Natural killer cell treated with Interleukin-12 subunit alpha and Interleukin-12 subunit beta and Interleukin-15 and Interleukin-18, amount 100 ng/mL, for 72 hours (primary cell): ENCODE results near the gene VPS52. TPM values are rescaled to one million over a fixed set of nuclear protein-coding genes. Genes with fewer than 3 reads are reported as not detected.

Experiments
- ATAC-seq, 2 donors: fragments of 150-1000 bp; cut with Tn5 transposase in 1 of 2; sonication (Bioruptor Pico), chemical (Tn5 transposase) in 1 of 2; 2 replicates each; pipeline ENCODE4 v1.10.0; 2021
- DNase-seq: peaks from one replicate; pipeline ENCODE4 v3.0.0; 2022; ENCODE audit warnings: low spot score
- H3K27ac Mint-ChIP-seq, 2 donors: 1 replicate in 1 of 2; 2 replicates in 1 of 2; pipeline ENCODE4 v1.8.0; 2022; ENCODE audit warnings: mixed read lengths in 2 of 2, mild to moderate bottlenecking in 1 of 2, moderate library complexity in 1 of 2
- H3K27me3 Mint-ChIP-seq, 2 donors: 1 replicate in 1 of 2; 2 replicates in 1 of 2; pipeline ENCODE4 v1.8.0; 2022; ENCODE audit warnings: mixed read lengths in 2 of 2
- H3K36me3 Mint-ChIP-seq: one replicate; pipeline ENCODE4 v1.8.0; 2022; ENCODE audit warnings: mixed read lengths
- H3K4me1 Mint-ChIP-seq, 2 donors: 1 replicate in 1 of 2; 2 replicates in 1 of 2; pipeline ENCODE4 v1.8.0; 2022; ENCODE audit warnings: low read depth in 2 of 2, mixed read lengths in 2 of 2, mild to moderate bottlenecking in 1 of 2
- H3K4me3 Mint-ChIP-seq: one replicate; pipeline ENCODE4 v1.8.0; 2022; ENCODE audit warnings: mixed read lengths
- H3K9me3 Mint-ChIP-seq: 2 replicates; pipeline ENCODE4 v1.8.0; 2022; ENCODE audit warnings: mixed read lengths
- total RNA-seq, 2 donors: library from RNA; stranded (reverse); gene quantifications; one replicate each; pipeline ENCODE4 v1.2.3, GENCODE V29; 2022

VPS52 gene
- total RNA-seq, 2 donors from 2014 or later: 48.6 to 76.5 TPM

DNA sequence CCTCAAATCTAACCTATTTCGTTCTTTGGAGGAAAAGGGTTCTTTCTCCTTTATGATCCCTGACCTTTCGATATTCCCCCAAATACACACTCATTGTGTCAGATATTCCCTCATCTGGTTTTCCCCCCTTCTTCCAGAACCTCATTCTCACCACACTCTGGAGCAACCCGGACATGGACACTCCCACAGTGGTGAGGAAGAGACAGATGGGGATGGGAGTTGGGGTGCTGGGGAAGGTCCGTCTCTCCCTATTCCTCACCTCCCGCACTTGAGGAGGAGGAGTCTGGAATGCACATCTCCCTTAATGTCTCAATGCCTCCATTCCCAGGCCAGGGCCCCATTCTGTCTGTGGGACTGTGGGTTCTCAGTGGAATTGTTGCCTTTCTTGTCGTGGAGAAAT, 69.7 kb downstream of the VPS52 start:
- ATAC-seq: no peak
- H3K27ac Mint-ChIP-seq: peak overlapping the region; percentile 98 to 100
- H3K4me1 Mint-ChIP-seq: peaks cover 76% of the 10 kb centered on the region in 2 donors

DNA sequence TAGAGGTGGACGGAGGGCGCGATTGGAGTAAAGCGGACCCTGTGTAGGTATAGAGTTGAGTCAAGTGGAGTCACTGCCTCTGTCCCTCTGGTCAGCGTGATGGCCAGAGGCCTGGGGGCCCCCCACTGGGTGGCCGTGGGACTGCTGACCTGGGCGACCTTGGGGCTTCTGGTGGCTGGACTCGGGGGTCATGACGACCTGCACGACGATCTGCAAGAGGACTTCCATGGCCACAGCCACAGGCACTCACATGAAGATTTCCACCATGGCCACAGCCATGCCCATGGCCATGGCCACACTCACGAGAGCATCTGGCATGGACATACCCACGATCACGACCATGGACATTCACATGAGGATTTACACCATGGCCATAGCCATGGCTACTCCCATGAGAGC, 70.5 kb downstream of the VPS52 start:
- Mint-ChIP-seq H3K4me1 (peaks cover 72 to 78% of the 10 kb centered on the region in 2 donors), H3K36me3 (peaks cover 36% of the 10 kb centered on the region), H3K4me3 (peak overlapping the region; percentile 100), H3K27ac (peak overlapping the region; percentile 98 to 100), H3K27me3 (peaks cover 0 to 3% of the 10 kb centered on the region in 2 donors), H3K9me3 (no peaks in the 10 kb centered on the region)
- ATAC-seq (no peak), DNase-seq (no peak)

More for the DNA sequence above, 69.7 kb downstream of the VPS52 start:
- no peaks in the 10 kb centered on the region for H3K9me3 Mint-ChIP-seq
- H3K27me3 Mint-ChIP-seq: peaks cover 0 to 3% of the 10 kb centered on the region in 2 donors
- no peak for DNase-seq
- H3K4me3 Mint-ChIP-seq: peak overlapping the region; percentile 100
- H3K36me3 Mint-ChIP-seq: peaks cover 30% of the 10 kb centered on the region

Other genes with a start within 250 kb of the VPS52 start
- gene HLA-DPA1, start 198.2 kb downstream of the VPS52 start, total RNA-seq: 100 to 1,000 TPM in 1 of 2 donors, 10 to 100 TPM in 1; 33.8 to 145 TPM
- 10 to 100 TPM; 14.7 to 93.6 TPM for gene HLA-DPB1, start 195.9 kb downstream of the VPS52 start, total RNA-seq
- 1 to 10 TPM; 1.1 to 1.3 TPM for gene COL11A2, start 79.4 kb downstream of the VPS52 start, total RNA-seq
- 10 to 100 TPM; 43.9 to 50.4 TPM for gene RXRB, start 71.2 kb downstream of the VPS52 start, total RNA-seq
- 100 to 1,000 TPM in 1 of 2 donors, 10 to 100 TPM in 1; 91.5 to 102 TPM for gene SLC39A7, start 71.0 kb downstream of the VPS52 start, total RNA-seq
- 1 to 10 TPM; 3.3 to 6.2 TPM for gene HSD17B8, start 67.2 kb downstream of the VPS52 start, total RNA-seq
- 10 to 100 TPM; 31.1 to 35.5 TPM for gene RING1, start 63.4 kb downstream of the VPS52 start, total RNA-seq
- 1,000 to 10,000 TPM; 1,431 to 1,446 TPM for gene RPS18, start 199 bp upstream of the VPS52 start, total RNA-seq
- gene B3GALT4, start 5.2 kb upstream of the VPS52 start, total RNA-seq: 10 to 100 TPM; 10.1 to 11.2 TPM
- 100 to 1,000 TPM in 1 of 2 donors, 10 to 100 TPM in 1; 81.8 to 148 TPM for gene WDR46, start 17.4 kb upstream of the VPS52 start, total RNA-seq
- gene PFDN6, start 17.7 kb upstream of the VPS52 start, total RNA-seq: 10 to 100 TPM; 72.0 to 76.8 TPM
- 10 to 100 TPM; 38.1 to 51.4 TPM for gene RGL2, start 27.1 kb upstream of the VPS52 start, total RNA-seq
- gene TAPBP, start 42.2 kb upstream of the VPS52 start, total RNA-seq: 100 to 1,000 TPM; 243 to 346 TPM
- gene ZBTB22, start 45.9 kb upstream of the VPS52 start, total RNA-seq: 10 to 100 TPM in 1 of 2 donors, 1 to 10 TPM in 1; 6.9 to 13.2 TPM
- 10 to 100 TPM; 80.5 to 99.5 TPM for gene DAXX, start 51.1 kb upstream of the VPS52 start, total RNA-seq
- gene KIFC1, start 119.9 kb upstream of the VPS52 start, total RNA-seq: 100 to 1,000 TPM in 1 of 2 donors, 10 to 100 TPM in 1; 52.9 to 115 TPM
- gene PHF1, start 139.1 kb upstream of the VPS52 start, total RNA-seq: 10 to 100 TPM; 46.5 to 66.6 TPM
- 100 to 1,000 TPM; 106 to 156 TPM for gene CUTA, start 146.2 kb upstream of the VPS52 start, total RNA-seq
- 10 to 100 TPM; 17.7 to 77.0 TPM for gene SYNGAP1, start 148.2 kb upstream of the VPS52 start, total RNA-seq
- gene ZBTB9, start 182.7 kb upstream of the VPS52 start, total RNA-seq: 10 to 100 TPM; 10.9 to 25.4 TPM